WERI-Rb-1 (cell line): ENCODE measurements around the gene DIRAS2.

Experiments
- DNase-seq: peaks from one replicate; pipeline ENCODE4 v3.0.0-alpha.2; 2020
- H3K27ac ChIP-seq: fragments of 250-450 bp; sonication (Bioruptor Pico); 2 replicates; pipeline ENCODE4 v1.5.1; 2020; ENCODE audit warnings: mild to moderate bottlenecking, moderate library complexity
- H3K27me3 ChIP-seq: fragments of 250-450 bp; sonication (Bioruptor Pico); 2 replicates; pipeline ENCODE4 v1.5.1; 2021; ENCODE audit warnings: mild to moderate bottlenecking, low read depth, moderate library complexity; ENCODE audit not compliant: insufficient read depth, severe bottlenecking
- H3K36me3 ChIP-seq: fragments of 250-450 bp; sonication (Bioruptor Pico); 2 replicates; pipeline ENCODE4 v1.5.1; 2020; ENCODE audit warnings: mild to moderate bottlenecking, moderate library complexity
- H3K4me3 ChIP-seq: 2 replicates; pipeline ENCODE4 v1.5.1; 2011; ENCODE audit warnings: low read depth, mild to moderate bottlenecking, control low read depth, low read length
- H3K9me3 ChIP-seq: fragments of 250-450 bp; sonication (Bioruptor Pico); 2 replicates; pipeline ENCODE4 v1.5.1; 2021; ENCODE audit warnings: mild to moderate bottlenecking, moderate library complexity; ENCODE audit not compliant: severe bottlenecking
- TF ChIP-seq, protein P1 (sequence below): IDR thresholded peaks from 2 replicates; pipeline ENCODE4 v1.5.1; 2011; ENCODE audit warnings: low read depth, mild to moderate bottlenecking, control low read depth, inconsistent platforms, low read length

Gene DIRAS2

DNA sequence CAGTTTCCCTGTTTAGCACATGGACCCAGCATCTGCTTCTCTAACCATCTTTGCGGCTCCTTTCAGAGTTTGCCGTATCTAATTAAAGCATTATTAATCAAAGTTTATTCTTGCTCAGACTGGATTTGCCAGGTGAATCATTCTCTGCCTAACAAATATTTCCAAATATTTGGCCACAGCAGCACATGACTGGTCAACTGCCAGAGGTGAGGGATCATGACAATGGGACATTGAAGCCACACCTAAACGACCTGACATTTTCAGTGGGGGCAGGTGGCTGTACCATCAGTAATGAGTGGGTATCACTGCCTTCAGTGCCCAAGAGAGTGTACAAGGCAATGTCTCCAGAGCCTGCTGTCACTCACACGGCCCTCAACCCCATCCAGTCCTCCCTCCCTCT, 80.4 kb downstream of the DIRAS2 start:
- Histone ChIP-seq H3K36me3 (no peaks in the 10 kb centered on the region), H3K9me3 (no peaks in the 10 kb centered on the region), H3K4me3 (no peak overlapping the region), H3K27ac (no peak overlapping the region), H3K27me3 (no peaks in the 10 kb centered on the region)
- TF ChIP-seq, protein P1, sequence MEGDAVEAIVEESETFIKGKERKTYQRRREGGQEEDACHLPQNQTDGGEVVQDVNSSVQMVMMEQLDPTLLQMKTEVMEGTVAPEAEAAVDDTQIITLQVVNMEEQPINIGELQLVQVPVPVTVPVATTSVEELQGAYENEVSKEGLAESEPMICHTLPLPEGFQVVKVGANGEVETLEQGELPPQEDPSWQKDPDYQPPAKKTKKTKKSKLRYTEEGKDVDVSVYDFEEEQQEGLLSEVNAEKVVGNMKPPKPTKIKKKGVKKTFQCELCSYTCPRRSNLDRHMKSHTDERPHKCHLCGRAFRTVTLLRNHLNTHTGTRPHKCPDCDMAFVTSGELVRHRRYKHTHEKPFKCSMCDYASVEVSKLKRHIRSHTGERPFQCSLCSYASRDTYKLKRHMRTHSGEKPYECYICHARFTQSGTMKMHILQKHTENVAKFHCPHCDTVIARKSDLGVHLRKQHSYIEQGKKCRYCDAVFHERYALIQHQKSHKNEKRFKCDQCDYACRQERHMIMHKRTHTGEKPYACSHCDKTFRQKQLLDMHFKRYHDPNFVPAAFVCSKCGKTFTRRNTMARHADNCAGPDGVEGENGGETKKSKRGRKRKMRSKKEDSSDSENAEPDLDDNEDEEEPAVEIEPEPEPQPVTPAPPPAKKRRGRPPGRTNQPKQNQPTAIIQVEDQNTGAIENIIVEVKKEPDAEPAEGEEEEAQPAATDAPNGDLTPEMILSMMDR, result no peak
- DNase-seq, result no peak
